ENCODE measurements around the gene SLX4IP.

Gene SLX4IP

DNA sequence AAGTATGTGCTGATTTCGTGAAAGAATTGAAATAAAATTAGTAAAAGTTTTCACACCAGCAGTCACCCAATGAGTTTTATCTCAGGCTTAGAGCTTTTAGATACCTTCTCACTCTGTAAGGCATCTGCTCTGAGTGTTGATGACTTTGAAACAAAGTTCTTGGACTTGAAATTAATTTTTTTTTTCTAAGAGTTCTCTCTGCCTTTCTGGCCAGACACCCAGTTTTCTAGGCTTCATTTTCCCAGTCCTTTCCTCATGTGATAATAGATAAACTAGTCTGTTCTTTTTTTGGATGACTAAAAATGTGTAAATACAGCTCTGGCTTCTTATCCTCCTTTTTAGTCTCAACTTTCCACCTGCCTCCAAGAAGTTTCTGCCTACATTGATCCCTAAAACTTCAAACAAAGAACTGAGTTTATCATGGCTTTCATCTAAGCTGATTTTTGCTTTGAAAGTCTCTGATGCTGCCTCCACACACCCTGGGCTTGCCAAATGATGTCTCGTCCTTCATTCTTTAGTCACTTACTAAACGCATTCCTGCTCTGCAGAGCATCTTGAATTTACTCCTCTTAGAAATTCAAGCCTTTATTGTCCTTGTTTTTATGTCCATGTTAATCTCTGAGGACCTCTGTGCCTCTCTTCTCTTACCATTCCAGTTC lies 32.7 kb downstream of the SLX4IP start:
- DNase-seq (ENCODE audit: low read depth) = no peak

DNA sequence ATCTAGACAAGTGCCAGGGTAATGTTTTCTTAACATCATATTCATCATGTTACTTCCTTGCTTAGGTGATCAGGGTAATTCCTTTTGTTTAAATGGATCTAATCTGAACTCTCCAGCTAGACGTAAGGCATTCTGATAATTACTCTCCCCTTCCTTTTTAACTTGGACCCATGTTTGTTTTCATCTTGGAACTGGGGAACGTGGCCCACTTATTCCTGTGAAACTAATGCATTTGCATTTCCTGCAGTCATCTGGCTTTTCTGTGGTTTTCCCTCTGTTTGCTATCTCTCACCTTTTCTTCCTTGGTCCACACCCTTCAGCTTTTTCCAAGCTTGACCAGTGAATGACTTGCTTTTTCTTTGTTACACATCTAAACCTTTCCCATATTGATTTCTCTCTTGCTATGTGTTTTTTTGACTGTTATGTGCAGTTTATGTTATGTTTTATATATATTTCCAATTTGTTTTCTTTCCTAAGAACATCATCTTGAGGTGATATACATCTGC lies 33.3 kb downstream of the SLX4IP start:
- DNase-seq (ENCODE audit: low read depth) = no peak

DNA sequence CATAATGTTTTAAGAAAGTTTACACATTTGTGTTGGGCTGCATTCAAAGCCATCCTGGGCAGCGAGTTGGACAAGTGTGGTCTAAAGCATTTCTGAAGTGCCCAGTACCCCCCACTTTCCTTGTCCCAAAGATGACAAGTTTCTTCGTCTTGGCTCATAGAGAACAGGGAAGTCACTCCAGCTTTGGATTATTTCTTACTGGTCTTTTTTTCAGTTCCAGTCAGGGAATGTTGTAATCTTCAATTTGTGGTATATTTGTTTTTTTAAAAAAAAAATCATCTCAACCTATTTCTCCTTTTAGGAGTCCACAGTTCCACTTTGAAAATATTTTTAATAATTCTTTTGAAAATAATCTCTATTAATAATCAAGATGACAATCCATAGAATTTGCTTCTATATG lies 34.0 kb downstream of the SLX4IP start:
- no peak for DNase-seq (ENCODE audit: low read depth)

DNA sequence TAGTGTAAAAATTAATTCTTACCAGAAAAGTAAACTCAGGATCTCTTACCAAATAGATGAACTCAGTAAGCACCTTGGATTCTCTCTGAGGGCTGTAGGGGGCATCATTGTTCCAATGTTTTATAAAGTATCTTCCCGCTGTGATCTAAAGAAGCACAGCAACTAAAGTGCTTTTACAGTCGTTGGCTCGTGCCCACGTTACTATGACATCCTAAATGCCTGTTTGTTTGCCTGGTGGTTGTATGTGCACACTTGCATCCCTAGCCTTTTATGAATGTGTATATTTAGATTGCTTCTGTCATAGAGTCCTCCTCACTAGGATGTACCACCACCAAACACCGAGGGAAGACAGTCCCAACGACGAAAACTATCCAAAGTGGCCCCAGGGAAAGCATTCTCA lies 34.5 kb downstream of the SLX4IP start:
- DNase-seq (ENCODE audit: low read depth) = no peak

DNA sequence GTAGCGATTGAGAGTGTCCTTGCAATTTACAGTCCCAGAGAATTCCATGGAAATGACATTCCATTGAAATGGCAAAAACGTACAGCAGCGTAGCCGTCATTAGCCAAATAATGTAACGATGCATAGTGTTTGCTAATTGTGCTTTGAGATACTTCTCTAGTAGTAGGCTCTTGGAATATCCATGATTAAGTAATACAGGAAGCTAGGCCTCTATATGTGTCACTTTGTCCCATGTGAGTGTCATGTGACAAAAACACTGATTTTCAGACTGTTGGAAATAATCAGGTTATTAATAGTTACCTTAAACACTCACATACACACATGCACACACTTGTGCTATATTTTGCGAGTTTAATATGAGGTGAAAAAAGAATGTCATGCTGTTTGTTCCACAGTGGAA lies 35.2 kb downstream of the SLX4IP start:
- DNase-seq (ENCODE audit: low read depth) = no peak

DNA sequence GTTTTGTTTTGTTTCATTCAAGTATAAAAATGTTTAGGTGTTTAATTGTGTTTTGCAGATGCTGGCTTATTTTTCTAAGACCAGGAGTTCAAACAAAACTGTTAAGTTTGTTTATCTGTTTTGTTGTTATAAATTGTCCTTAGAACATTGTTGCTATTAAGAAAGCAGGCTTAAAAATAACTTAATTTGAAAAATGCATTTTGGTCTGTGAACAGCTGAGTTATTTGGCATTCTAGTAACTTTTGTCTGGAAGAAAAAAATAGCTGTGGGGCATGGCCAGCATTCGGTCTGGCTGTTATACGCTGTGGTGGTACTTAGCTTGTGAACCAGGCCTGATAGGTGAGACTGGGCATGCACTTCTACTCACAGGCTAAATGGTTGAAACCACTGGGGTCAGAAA lies 37.8 kb downstream of the SLX4IP start:
- DNase-seq (ENCODE audit: low read depth) = no peak

DNA sequence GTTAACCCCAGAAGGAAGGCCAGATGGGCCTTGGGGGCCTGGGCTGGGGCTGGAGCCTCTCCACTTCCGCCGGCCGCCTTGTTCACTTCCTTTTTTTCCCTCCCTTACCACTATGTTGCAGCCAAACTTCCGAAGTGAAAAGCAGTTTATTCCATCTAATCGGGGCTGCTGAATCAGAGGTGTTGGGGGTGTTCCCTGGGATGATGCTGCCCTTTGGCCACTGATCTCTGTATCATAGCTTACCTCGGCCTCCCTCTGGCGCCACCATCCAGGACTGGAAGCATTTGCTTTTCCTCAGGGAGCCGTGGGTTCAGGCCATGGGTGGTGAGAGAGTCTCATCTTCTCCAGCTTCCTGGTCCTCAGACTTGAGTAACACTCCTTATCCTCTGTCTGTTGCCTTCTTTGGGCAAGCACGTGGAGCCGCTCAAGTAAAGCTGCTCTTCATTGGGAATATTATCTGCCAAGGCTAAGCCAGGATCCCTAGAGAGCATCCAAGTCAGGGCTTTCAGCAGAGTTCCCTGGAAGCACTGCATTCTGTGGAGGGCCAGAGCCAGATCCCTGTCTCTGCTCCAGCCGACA lies 39.6 kb downstream of the SLX4IP start:
- DNase-seq (ENCODE audit: low read depth) = no peak

DNA sequence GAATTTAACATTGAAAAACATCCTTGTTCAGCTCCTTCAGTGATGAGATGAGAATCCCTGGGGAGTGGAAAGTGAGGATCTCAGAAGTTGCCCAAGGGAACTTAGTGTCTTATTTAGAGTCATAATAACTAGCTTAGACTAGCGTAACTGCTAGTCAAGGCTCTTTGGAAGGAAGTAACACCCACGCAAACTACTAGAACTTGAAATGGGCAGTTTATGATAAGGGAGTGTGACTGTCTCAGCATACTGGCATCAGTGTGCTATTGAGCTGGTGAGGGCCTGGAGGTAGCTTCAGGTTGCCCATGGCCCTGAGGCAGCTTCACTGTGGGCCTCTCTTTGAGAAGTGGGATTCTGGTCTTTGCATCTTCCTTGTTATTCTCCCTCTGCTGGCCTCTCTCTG lies 40.1 kb downstream of the SLX4IP start:
- DNase-seq (ENCODE audit: low read depth) = no peak

DNA sequence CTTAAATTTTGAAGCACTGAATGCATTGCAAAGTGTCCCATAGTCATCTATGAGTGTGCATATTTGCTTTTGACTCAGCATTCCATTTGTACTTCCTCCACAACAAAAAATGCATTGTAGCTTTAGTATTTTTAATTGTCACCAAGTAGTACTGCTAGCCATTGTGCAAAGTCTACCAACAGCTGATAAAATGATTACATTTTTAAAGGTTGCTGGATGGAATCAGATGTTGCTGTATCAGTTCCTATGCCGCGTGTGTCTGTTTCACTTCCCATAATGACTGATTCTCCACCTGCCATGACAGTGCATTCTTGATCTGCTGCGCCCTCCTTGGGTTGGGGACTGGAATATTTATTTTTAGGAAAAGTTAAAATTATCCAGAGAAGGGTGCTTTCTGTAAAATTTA lies 41.2 kb downstream of the SLX4IP start:
- DNase-seq (ENCODE audit: low read depth) = no peak

DNA sequence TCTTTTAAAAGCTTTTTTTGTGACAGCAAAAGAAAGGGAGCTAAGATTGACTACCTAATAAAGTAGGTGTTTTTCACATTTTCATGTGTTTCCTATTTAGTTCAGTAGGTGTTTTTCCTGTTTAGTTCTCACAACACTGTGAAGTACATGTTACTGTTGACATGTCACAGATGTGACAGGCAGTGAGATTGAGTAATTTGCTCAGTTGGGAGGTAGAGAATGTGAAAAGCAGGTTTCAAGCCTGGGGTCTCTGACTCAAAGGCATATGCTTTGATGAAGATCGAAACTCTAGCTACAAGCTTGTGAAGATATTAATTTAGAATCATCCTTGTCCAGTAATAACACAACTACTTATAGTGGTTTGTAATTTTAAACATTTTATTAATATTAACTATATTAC lies 43.1 kb downstream of the SLX4IP start:
- DNase-seq (ENCODE audit: low read depth) = no peak

DNA sequence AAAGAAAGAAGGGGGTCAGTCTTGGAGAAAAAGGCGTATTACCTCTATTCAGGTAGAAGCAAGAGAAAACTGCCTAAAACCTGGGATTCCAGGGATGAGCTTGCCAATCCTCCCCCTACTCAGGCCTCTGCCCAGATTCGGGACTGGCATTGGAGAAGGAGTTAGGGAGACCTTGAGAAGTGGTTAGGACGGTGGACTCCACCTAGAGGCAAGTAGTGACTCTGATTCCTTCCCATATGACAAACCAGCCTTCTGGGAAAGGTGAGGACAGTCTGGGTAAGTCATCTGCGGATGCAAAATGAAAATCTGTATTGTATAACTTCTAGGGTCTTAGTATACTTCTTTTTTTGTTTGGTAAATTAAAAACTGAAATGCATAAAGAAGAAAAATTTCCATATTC lies 43.8 kb downstream of the SLX4IP start:
- no peak for DNase-seq (ENCODE audit: low read depth)

DNA sequence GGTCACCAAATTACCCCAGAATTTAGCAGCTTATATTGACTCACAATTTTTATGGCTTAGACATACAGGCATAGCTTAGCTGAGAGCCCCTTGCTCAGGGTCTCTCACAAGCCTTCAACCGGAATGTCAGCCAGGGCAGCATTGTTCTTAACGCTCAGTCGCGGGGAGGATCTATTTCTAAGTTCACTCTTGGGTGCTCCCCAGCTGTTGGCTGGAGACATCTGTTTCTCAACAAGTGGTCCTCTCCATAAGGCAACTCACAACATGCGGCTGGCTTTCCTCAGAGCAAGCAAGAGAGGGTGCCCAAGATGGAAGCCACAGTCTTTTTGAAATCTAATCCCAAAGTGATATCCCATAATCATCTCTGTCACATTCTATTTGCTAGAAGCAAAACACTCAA lies 46.6 kb downstream of the SLX4IP start:
- no peak for DNase-seq (ENCODE audit: low read depth)

DNA sequence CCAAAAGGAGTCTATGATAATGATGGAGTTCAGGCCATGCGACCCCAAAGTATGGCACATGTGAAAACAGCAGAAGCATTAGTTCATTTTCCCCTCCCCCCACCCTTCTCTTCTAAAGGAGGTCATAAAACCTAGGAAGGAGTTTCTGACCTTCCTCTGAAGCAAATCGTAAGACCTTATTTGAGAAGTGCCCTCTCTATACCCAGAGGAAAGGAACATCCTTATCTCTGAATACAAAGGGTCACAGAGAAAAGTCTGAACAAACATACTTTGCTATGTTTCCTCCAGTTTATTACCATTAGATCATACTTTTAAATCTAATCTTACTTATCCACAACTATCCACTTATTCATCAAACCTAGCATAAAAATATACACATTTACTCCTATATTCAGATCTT lies 48.6 kb downstream of the SLX4IP start:
- no peak for DNase-seq (ENCODE audit: low read depth)

DNA sequence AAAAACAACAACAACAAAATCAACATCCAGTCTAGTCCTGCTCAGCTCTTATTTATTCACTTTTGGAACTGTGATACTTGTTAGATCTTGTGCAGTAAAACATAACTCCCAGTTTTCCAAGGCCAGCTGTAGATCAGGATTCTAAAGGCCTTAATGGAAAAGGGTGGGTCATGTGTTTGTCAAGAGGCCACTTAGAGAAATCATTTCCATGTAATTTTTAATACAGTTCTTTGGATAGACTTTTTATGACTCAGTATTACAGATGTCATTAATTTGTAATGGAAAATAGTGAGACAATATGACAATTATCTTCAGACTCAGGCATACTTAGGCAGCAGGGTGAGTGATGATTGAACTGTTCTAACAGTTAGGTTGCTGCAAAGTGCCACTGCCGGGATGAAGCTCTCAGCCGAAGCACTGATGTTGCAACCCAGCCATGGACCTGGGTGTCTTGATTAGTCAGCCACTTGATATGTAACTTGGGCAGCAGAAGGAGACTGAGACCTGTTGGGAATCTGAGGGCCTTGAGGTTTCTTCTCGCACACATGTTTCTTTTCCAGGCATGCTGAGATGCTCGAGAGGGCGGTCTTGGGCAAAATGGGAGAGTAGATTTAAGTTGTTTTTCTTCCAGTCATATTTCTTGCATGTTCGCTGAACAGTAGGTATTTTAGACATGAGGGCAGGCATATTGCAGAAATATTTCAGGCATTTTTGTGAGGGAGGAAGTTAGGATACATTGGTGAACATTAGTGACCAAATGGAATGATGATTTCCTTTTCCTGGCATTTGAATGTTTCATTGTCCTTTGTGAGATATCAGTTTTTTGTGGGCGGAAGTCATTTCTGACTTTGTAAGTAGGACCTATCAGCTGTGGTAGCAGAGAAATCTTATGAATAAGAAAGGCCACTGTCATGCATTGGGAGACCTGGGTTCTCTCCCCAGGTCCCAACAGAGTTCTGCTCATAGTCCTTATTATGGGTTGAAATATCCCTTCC lies 52.3 kb downstream of the SLX4IP start:
- no peak for DNase-seq (ENCODE audit: low read depth)

DNA sequence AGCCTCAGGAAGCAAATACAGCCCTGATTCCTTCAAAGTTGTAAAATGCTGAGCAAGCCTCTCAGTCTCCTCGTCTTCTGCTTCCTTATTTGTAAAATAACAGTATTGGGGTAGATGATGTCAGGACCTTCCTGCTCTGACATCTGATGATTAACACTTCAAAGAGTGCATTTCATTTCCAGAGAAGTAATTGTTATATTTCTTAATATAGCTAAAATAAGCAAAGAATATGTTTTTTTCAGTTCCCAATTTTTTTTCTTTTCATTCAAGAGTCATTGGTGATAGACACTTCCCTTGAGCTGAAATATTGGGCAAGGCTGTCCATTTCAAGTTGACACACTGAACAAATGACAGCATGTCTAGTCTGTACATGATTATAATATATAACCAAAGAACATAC lies 53.4 kb downstream of the SLX4IP start:
- no peak for DNase-seq (ENCODE audit: low read depth)

DNA sequence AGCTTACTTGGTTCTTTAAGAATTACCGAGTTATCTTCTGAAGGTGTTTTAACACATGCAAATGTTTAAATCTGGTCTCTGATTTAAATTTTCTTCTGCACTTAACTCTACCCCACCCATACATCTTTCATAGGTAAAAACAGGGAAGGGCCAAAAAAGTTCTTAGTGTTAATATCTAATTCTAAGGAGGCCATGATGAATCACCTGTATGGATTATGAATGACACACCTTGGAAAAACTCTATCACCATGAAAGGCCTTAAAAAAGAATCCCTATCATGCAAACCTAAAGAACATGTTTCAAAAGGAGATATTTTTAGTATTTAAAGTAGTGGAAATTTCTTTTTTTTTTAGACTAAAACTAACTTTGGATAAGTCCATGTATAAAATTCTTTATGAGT lies 54.7 kb downstream of the SLX4IP start:
- no peak for DNase-seq (ENCODE audit: low read depth)

DNA sequence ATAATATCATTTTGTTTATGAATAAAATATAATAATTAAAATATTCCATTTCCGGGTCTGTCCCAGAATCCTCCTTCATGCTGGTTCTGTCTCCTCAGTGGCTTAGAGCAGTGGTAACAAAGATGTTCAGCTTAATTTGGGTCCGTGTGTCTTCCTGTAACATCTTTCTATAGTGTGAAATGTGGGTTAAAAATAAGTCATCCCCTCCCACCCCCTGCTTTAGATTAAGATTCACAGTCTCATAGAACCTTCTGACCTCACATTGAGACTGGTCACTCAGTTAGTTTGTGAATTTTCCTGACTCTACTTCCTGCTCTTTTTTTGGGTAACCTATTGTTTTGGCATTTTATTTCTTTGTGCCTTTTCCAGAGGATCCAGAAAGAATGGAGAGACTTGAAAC lies 55.2 kb downstream of the SLX4IP start:
- DNase-seq (ENCODE audit: low read depth) = no peak

DNA sequence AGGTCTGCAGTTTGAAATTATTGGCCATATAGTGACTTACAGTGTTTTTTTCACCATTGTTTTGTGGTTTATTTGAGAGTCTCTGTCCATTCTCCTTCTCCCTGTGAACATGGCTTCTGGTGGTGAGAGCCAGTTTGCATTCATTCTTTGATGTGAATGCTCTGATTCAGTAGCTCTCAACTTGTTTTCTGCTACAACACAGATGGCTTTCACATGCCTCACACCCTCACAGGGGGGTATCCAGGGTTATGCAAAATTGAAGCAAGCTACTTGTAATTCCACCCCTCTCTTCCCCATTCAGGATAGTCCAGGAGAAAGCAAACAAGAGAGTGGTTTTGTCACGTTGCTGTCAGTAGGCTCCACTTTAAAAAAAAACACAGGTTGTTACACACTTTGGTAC lies 55.6 kb downstream of the SLX4IP start:
- DNase-seq (ENCODE audit: low read depth) = no peak

DNA sequence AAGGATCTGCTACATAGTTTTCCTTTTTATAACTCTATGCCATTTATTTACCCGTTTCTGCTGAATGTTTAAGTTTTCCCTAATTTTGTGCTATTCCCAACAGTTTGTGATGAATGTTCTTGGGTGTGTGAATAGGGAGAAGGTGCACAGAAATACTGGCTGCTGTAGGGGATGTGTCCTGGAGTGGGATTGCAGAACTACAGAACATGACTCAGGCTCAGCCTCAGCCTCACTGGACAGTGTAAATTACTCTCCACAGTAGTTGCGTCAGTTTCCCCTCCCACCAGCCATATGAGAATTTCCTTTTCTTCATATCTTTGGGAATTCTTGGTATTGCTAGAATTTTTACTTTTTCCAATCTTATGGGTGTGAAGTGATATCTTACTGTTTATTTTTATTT lies 57.0 kb downstream of the SLX4IP start:
- DNase-seq (ENCODE audit: low read depth) = no peak

DNA sequence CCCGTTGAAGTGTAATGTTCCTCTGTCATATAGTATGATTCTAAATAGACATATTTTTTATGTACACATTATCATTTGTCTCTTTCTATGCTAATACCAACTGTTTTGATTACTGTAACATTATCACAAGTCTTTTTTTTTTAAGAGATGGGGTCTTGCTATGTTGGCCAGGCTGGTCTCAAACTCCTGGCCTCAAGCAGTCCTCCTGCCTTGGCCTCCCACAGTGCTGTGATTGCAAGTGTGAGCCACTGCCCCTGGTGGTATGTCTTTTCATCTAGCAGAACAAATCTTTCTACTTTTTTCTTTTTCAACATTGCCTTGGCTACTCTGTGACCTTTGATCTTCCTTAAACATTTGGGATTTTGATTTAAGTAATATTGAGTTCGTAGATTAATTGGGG lies 57.7 kb downstream of the SLX4IP start:
- DNase-seq (ENCODE audit: low read depth) = no peak

DNA sequence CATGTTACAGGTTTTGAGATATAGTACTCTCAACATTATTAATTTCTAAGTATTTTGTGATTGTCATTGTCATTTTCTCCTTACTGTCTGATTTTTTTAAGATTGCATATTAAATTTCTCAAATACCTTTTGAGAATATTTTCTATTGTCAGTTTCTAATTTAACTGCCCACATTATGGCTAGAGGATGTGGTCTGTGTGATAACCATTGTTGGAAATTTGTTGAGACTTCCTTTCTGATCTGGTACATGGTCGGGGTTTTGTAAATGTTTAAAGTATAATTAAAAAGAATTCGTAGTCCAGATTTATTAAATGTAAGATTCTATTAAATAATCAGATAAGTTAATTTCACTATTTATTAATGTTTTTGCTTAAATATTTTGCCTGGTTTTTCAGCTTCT lies 60.1 kb downstream of the SLX4IP start:
- DNase-seq (ENCODE audit: low read depth) = no peak

DNA sequence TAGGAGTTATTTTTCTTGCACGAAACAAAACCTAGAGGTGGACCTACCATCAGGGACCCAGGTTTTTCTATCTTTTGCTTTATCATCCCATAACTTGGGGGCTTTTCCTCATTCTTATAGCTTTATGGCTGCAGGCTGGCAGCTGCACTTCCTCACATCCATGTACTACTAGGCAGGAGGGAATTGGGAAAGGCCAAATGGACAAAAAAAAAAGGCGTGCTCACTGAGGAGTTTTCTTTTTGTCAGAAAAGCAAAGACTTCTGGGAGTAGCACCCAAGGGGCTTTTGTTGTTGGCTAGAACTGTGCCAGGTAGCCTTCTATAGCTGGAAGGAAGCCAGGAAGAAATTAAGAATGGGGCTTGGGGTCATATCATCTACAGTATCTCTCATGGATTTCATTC lies 61.4 kb downstream of the SLX4IP start:
- DNase-seq (ENCODE audit: low read depth) = no peak

DNA sequence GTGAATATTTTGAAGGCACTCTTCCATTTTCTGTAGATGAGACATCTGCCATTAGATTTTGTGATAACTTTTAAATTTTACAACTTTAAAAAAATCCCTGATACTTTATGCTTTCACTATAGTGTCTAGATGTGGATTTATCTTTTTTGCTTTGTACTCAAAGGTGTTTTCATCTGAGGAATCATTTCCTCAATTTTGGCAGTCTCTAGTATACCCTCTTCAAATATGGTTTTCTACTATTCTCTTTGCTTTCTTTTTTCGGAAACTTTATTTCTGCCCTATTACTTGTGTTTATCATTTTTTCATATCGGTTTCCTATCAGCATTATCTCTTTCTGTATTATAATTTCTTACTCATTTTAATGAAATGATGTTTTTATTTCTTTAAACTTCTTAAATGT lies 62.2 kb downstream of the SLX4IP start:
- DNase-seq (ENCODE audit: low read depth) = no peak
